Muscle of leg (tissue), 16 donors: ENCODE measurements around the gene RFXAP. TPM values are rescaled to one million over a fixed set of nuclear protein-coding genes. Genes with fewer than 3 reads are reported as not detected.
"Not testable (repeated sequence)": the region's sequence is repeated elsewhere in the genome, so short reads cannot be mapped to it uniquely, and the experiment has no call there.

ENCODE experiments used
- DNase-seq: peaks from one replicate; pipeline ENCODE4 v3.0.0; 2013
- H3K27ac ChIP-seq: one replicate; pipeline ENCODE4 v1.5.1; 2013; ENCODE audit warnings: mild to moderate bottlenecking, low read length, control low read depth
- H3K27me3 ChIP-seq: one replicate; pipeline ENCODE4 v1.6.1; 2013; ENCODE audit warnings: low read length; ENCODE audit not compliant: control insufficient read depth, insufficient read depth
- H3K36me3 ChIP-seq: one replicate; pipeline ENCODE4 v1.6.1; 2013; ENCODE audit warnings: low read length; ENCODE audit not compliant: control insufficient read depth, insufficient read depth
- H3K4me1 ChIP-seq: one replicate; pipeline ENCODE4 v1.6.1; 2013; ENCODE audit warnings: low read length; ENCODE audit not compliant: control insufficient read depth, insufficient read depth
- H3K4me3 ChIP-seq: one replicate; pipeline ENCODE4 v1.5.1; 2013; ENCODE audit warnings: low read length, control low read depth
- H3K9me3 ChIP-seq: replicated peaks from 2 replicates; pipeline ENCODE4 v1.6.1; 2013; ENCODE audit warnings: low read depth, low read length; ENCODE audit not compliant: control insufficient read depth
- whole genome bisulfite sequencing: methylation state at CpG from one replicate; pipeline ENCODE4 v1.1.5; 2013; ENCODE audit warnings: missing lambda C conversion rate; ENCODE audit not compliant: insufficient coverage; 5-methylcytosine and 5-hydroxymethylcytosine counted together
- long read RNA-seq, 11 donors: transcript quantifications; one replicate each; lab custom pipeline, GENCODE V29; 2026
- polyA plus RNA-seq, 8 donors: library from polyadenylated mRNA; unstranded; fragments of 120-200 nt; gene quantifications; one replicate each; pipeline versions ENCODE4 v1.2.1 to v1.2.3, GENCODE V29; 2013; ENCODE audit warnings: inconsistent platforms in 1 of 8, low replicate concordance in 1 of 8; ENCODE audit not compliant: insufficient read length in 8 of 8, insufficient read depth in 1 of 8
- total RNA-seq: library from RNA; stranded (reverse); fragments of 120-200 nt; gene quantifications from one replicate; pipeline ENCODE4 v1.2.4, GENCODE V29; 2013

The RFXAP gene
- total RNA-seq: 2.2 TPM
- polyA plus RNA-seq: 10 to 100 TPM in 3 of 8 donors, 1 to 10 TPM in 5; 7.2 to 11.3 (median 9.8) TPM
- long read RNA-seq, donor 1, partial matches to known transcripts: 0 of 13 reads
- long read RNA-seq, donor 1, other reads (novel, unspliced or antisense): 10 of 13 reads
- long read RNA-seq, donor 2: 0 reads
- long read RNA-seq, donor 3, transcript RFXAP-201 (3 exons, 2,304 nt): major isoform, 6 of 11 reads
- long read RNA-seq, donor 3, partial matches to known transcripts: 5 of 11 reads
- long read RNA-seq, donor 3, other reads (novel, unspliced or antisense): 0 of 11 reads
- long read RNA-seq, donor 4, partial matches to known transcripts: 0 of 2 reads
- long read RNA-seq, donor 4, other reads (novel, unspliced or antisense): 0 of 2 reads
- long read RNA-seq, donor 5, transcript RFXAP-201 (3 exons, 2,304 nt): major isoform, 9 of 94 reads
- long read RNA-seq, donor 5, partial matches to known transcripts: 42 of 94 reads
- long read RNA-seq, donor 5, other reads (novel, unspliced or antisense): 43 of 94 reads
- long read RNA-seq, donor 6, transcript RFXAP-201 (3 exons, 2,304 nt): major isoform, 6 of 60 reads
- long read RNA-seq, donor 6, partial matches to known transcripts: 49 of 60 reads
- long read RNA-seq, donor 6, other reads (novel, unspliced or antisense): 5 of 60 reads
- long read RNA-seq, donor 7, partial matches to known transcripts: 23 of 51 reads
- long read RNA-seq, donor 7, other reads (novel, unspliced or antisense): 25 of 51 reads
- long read RNA-seq, donor 8, partial matches to known transcripts: 0 of 1 reads
- long read RNA-seq, donor 8, other reads (novel, unspliced or antisense): 0 of 1 reads
- long read RNA-seq, donor 9, partial matches to known transcripts: 26 of 26 reads
- long read RNA-seq, donor 9, other reads (novel, unspliced or antisense): 0 of 26 reads
- long read RNA-seq, donor 10, transcript RFXAP-201 (3 exons, 2,304 nt): major isoform, 7 of 68 reads
- long read RNA-seq, donor 10, partial matches to known transcripts: 30 of 68 reads
- long read RNA-seq, donor 10, other reads (novel, unspliced or antisense): 31 of 68 reads
- long read RNA-seq, donor 11, transcript RFXAP-201 (3 exons, 2,304 nt): major isoform, 5 of 5 reads
- long read RNA-seq, donor 11, partial matches to known transcripts: 0 of 5 reads
- long read RNA-seq, donor 11, other reads (novel, unspliced or antisense): 0 of 5 reads

- no peaks in the 10 kb centered on the region for H3K36me3 ChIP-seq
- WGBS: under 1% methylated on average over 72 of the region's 78 CpGs
These were observed at the start of gene RFXAP for GRCh38 chr13:36818804-36819738. Gene RFXAP, plus strand, starts transcription at chr13:36819222. Its CDS starts 136 bp downstream, at chr13:36819358.

GRCh38 chr13:36769545-36769944 is 49.5 kb upstream of the RFXAP start:
- DNase-seq: no peak
- no CpG with 5 or more reads among the region's 4 CpGs for WGBS
- Histone ChIP-seq H3K9me3 (peaks cover 6% of the 10 kb centered on the region), H3K36me3 (no peaks in the 10 kb centered on the region), H3K4me3 (no peak overlapping the region), H3K4me1 (peaks cover 2% of the 10 kb centered on the region), H3K27me3 (no peaks in the 10 kb centered on the region), H3K27ac (no peak overlapping the region)

More at GRCh38 chr13:36818804-36819738, at the start of gene RFXAP:
- Histone ChIP-seq H3K27ac (peak within 1 kb of the TSS; percentile 68), H3K4me3 (peak within 1 kb of the TSS; percentile 87), H3K27me3 (no peaks in the 10 kb centered on the region), H3K4me1 (peaks cover 12% of the 10 kb centered on the region), H3K9me3 (no peaks in the 10 kb centered on the region)
- peak; percentile 95 for DNase-seq

GRCh38 chr13:36770741-36771140 is 48.3 kb upstream of the RFXAP start:
- no peaks in the 10 kb centered on the region for H3K36me3 ChIP-seq
- peaks cover 6% of the 10 kb centered on the region for H3K4me1 ChIP-seq
- peak overlapping the region; percentile 42 for H3K27ac ChIP-seq
- no peaks in the 10 kb centered on the region for H3K27me3 ChIP-seq
- peaks cover 6% of the 10 kb centered on the region for H3K9me3 ChIP-seq
- no peak overlapping the region for H3K4me3 ChIP-seq
- WGBS: no CpG with 5 or more reads among the region's 2 CpGs
- DNase-seq: peak; percentile 91

GRCh38 chr13:36772853-36773252 is 46.2 kb upstream of the RFXAP start:
- Histone ChIP-seq H3K4me1 (peaks cover 7% of the 10 kb centered on the region), H3K4me3 (no peak overlapping the region), H3K27ac (peak overlapping the region; percentile 60), H3K9me3 (no peaks in the 10 kb centered on the region), H3K36me3 (no peaks in the 10 kb centered on the region), H3K27me3 (no peaks in the 10 kb centered on the region)
- DNase-seq: peak; percentile 92

GRCh38 chr13:36774931-36775330 is 44.1 kb upstream of the RFXAP start:
- no peaks in the 10 kb centered on the region for H3K27me3 ChIP-seq
- no peaks in the 10 kb centered on the region for H3K36me3 ChIP-seq
- H3K9me3 ChIP-seq: no peaks in the 10 kb centered on the region
- H3K27ac ChIP-seq: peak overlapping the region; percentile 20
- DNase-seq: peak; percentile 67
- 39% methylated on average over 3 of the region's 5 CpGs for WGBS
- no peak overlapping the region for H3K4me3 ChIP-seq
- H3K4me1 ChIP-seq: peaks cover 12% of the 10 kb centered on the region

- no peaks in the 10 kb centered on the region for H3K36me3 ChIP-seq
- H3K27me3 ChIP-seq: no peaks in the 10 kb centered on the region
- H3K4me1 ChIP-seq: peaks cover 12% of the 10 kb centered on the region
- no peak overlapping the region for H3K27ac ChIP-seq
- DNase-seq: no peak
- no peak overlapping the region for H3K4me3 ChIP-seq
- H3K9me3 ChIP-seq: no peaks in the 10 kb centered on the region
These were observed 42.8 kb upstream of the RFXAP start for GRCh38 chr13:36776175-36776574.

GRCh38 chr13:36778083-36778671 is 40.8 kb upstream of the RFXAP start:
- WGBS: 32% methylated on average over 3 of the region's 8 CpGs
- no peak overlapping the region for H3K27ac ChIP-seq
- peaks cover 12% of the 10 kb centered on the region for H3K4me1 ChIP-seq
- no peaks in the 10 kb centered on the region for H3K27me3 ChIP-seq
- DNase-seq: peak; percentile 58
- no peak overlapping the region for H3K4me3 ChIP-seq
- H3K9me3 ChIP-seq: no peaks in the 10 kb centered on the region
- no peaks in the 10 kb centered on the region for H3K36me3 ChIP-seq

- no peak for DNase-seq
- Histone ChIP-seq H3K4me1 (no peaks in the 10 kb centered on the region), H3K27me3 (no peaks in the 10 kb centered on the region), H3K36me3 (no peaks in the 10 kb centered on the region), H3K4me3 (no peak overlapping the region), H3K27ac (no peak overlapping the region), H3K9me3 (no peaks in the 10 kb centered on the region)
- WGBS: no CpG with 5 or more reads among the region's 3 CpGs
These were observed 35.1 kb upstream of the RFXAP start for GRCh38 chr13:36783890-36784289.

GRCh38 chr13:36786175-36786574 is 32.8 kb upstream of the RFXAP start:
- not testable (repeated sequence) for H3K4me1 ChIP-seq, DNase-seq
- WGBS: 93% methylated on average over 3 of the region's 4 CpGs

More at GRCh38 chr13:36786175-36786574, 32.8 kb upstream of the RFXAP start:
- H3K4me3 ChIP-seq, H3K27ac ChIP-seq, H3K9me3 ChIP-seq, H3K27me3 ChIP-seq, H3K36me3 ChIP-seq: not testable (repeated sequence)
